H9 (cell line): ENCODE results near the gene TBC1D8. TPM values are rescaled to one million over a fixed set of nuclear protein-coding genes. Genes with fewer than 3 reads are reported as not detected.

ENCODE experiments used
- DNase-seq: peaks from one replicate; pipeline ENCODE4 v3.0.0-alpha.2; 2017
- H2AFZ ChIP-seq: one replicate; pipeline ENCODE4 v1.6.1; 2013; ENCODE audit warnings: mild to moderate bottlenecking, low read length, control low read depth, moderate library complexity
- H2AK5ac ChIP-seq: 2 replicates; pipeline ENCODE4 v1.6.1; 2013; ENCODE audit warnings: low read length, control low read depth, mixed read lengths; ENCODE audit not compliant: insufficient read length
- H2BK120ac ChIP-seq: one replicate; pipeline ENCODE4 v1.6.1; 2013; ENCODE audit warnings: low read depth, mild to moderate bottlenecking, low read length, control low read depth, inconsistent platforms; ENCODE audit not compliant: poor library complexity, severe bottlenecking
- H2BK12ac ChIP-seq: 2 replicates; pipeline ENCODE4 v1.6.1; 2013; ENCODE audit warnings: low read length, control low read depth, mixed read lengths, low read depth; ENCODE audit not compliant: insufficient read length
- H2BK15ac ChIP-seq: 2 replicates; pipeline ENCODE4 v1.6.1; 2013; ENCODE audit warnings: low read depth, low read length, control low read depth
- H2BK20ac ChIP-seq: one replicate; pipeline ENCODE4 v1.6.1; 2013; ENCODE audit warnings: low read depth, mild to moderate bottlenecking, low read length, control low read depth, inconsistent platforms; ENCODE audit not compliant: poor library complexity, severe bottlenecking
- H2BK5ac ChIP-seq: 2 replicates; pipeline ENCODE4 v1.6.1; 2013; ENCODE audit warnings: low read length, control low read depth, mixed read lengths; ENCODE audit not compliant: insufficient read length
- H3K14ac ChIP-seq: 2 replicates; pipeline ENCODE4 v1.6.1; 2013; ENCODE audit warnings: low read length, control low read depth; ENCODE audit not compliant: insufficient read depth
- H3K18ac ChIP-seq: 2 replicates; pipeline ENCODE4 v1.6.1; 2013; ENCODE audit warnings: low read depth, mild to moderate bottlenecking, mixed read lengths, low read length, control low read depth; ENCODE audit not compliant: insufficient read length
- H3K23ac ChIP-seq: 2 replicates; pipeline ENCODE4 v1.6.1; 2013; ENCODE audit warnings: low read length, control low read depth, mixed read lengths, low read depth; ENCODE audit not compliant: insufficient read length
- H3K23me2 ChIP-seq: 2 replicates; pipeline ENCODE4 v1.6.1; 2013; ENCODE audit warnings: low read depth, mild to moderate bottlenecking, mixed read lengths, low read length, control low read depth; ENCODE audit not compliant: insufficient read length, poor library complexity, severe bottlenecking
- H3K27ac ChIP-seq: 2 replicates; pipeline ENCODE4 v1.5.1; 2013; ENCODE audit warnings: low read length, control low read depth, mixed read lengths, low read depth; ENCODE audit not compliant: insufficient read length
- H3K27me3 ChIP-seq: 2 replicates; pipeline ENCODE4 v1.6.1; 2013; ENCODE audit warnings: low read length, control low read depth, inconsistent platforms; ENCODE audit not compliant: insufficient read depth
- H3K4ac ChIP-seq: 2 replicates; pipeline ENCODE4 v1.6.1; 2013; ENCODE audit warnings: low read depth, mild to moderate bottlenecking, control low read depth, inconsistent platforms, low read length, moderate library complexity
- H3K4me1 ChIP-seq: 2 replicates; pipeline ENCODE4 v1.6.1; 2013; ENCODE audit warnings: low read length, control low read depth, inconsistent platforms; ENCODE audit not compliant: insufficient read depth
- H3K4me2 ChIP-seq: 2 replicates; pipeline ENCODE4 v1.6.1; 2013; ENCODE audit warnings: low read length, control low read depth, mixed read lengths; ENCODE audit not compliant: insufficient read length, insufficient read depth
- H3K56ac ChIP-seq: 2 replicates; pipeline ENCODE4 v1.6.1; 2013; ENCODE audit warnings: low read depth, mild to moderate bottlenecking, mixed read lengths, low read length, control low read depth; ENCODE audit not compliant: insufficient read length
- H3K79me1 ChIP-seq: 2 replicates; pipeline ENCODE4 v1.6.1; 2013; ENCODE audit warnings: low read depth, mild to moderate bottlenecking, moderate library complexity, low read length, control low read depth, inconsistent platforms; ENCODE audit not compliant: insufficient read depth, poor library complexity, severe bottlenecking
- H3K79me2 ChIP-seq: 2 replicates; pipeline ENCODE4 v1.6.1; 2013; ENCODE audit warnings: low read length, control low read depth, inconsistent platforms; ENCODE audit not compliant: insufficient read depth
- H3K9ac ChIP-seq: 2 replicates; pipeline ENCODE4 v1.6.1; 2013; ENCODE audit warnings: low read length, control low read depth, mixed read lengths; ENCODE audit not compliant: insufficient read length; ENCODE audit errors: extremely low read depth
- H3K9me3 ChIP-seq: one replicate; pipeline ENCODE4 v1.6.1; 2013; ENCODE audit warnings: low read depth, low read length, inconsistent platforms; ENCODE audit not compliant: control insufficient read depth
- H3T11ph ChIP-seq: one replicate; pipeline ENCODE4 v1.6.1; 2013; ENCODE audit warnings: mild to moderate bottlenecking, low read length, control low read depth, inconsistent platforms
- H4K20me1 ChIP-seq: one replicate; pipeline ENCODE4 v1.6.1; 2013; ENCODE audit not compliant: control insufficient read depth, insufficient read length, insufficient read depth
- H4K5ac ChIP-seq: 2 replicates; pipeline ENCODE4 v1.6.1; 2013; ENCODE audit warnings: low read depth, mild to moderate bottlenecking, mixed read lengths, low read length, control low read depth; ENCODE audit not compliant: insufficient read length
- H4K8ac ChIP-seq: replicated peaks from 2 replicates; pipeline ENCODE4 v1.6.1; 2013; ENCODE audit warnings: low read length, control low read depth, mixed read lengths, low read depth; ENCODE audit not compliant: insufficient read length
- H4K91ac ChIP-seq: 2 replicates; pipeline ENCODE4 v1.6.1; 2013; ENCODE audit warnings: low read depth, mild to moderate bottlenecking, moderate library complexity, mixed read lengths, low read length, control low read depth; ENCODE audit not compliant: insufficient read length
- H3K27ac Mint-ChIP-seq, 3 experiments: 2 replicates in 2 of 3; 3 replicates in 1 of 3; pipeline ENCODE4 v1.8.0; 2020 to 2021; ENCODE audit warnings: mixed read lengths in 3 of 3, mild to moderate bottlenecking in 1 of 3, moderate library complexity in 1 of 3
- H3K27me3 Mint-ChIP-seq: 2 replicates; pipeline ENCODE4 v1.8.0; 2021; ENCODE audit warnings: low read depth, mild to moderate bottlenecking, moderate library complexity, mixed read lengths
- H3K36me3 Mint-ChIP-seq, 3 experiments: 2 replicates in 2 of 3; 3 replicates in 1 of 3; pipeline ENCODE4 v1.8.0; 2020 to 2021; ENCODE audit warnings: low read depth in 3 of 3, mixed read lengths in 3 of 3; ENCODE audit not compliant: insufficient read depth in 1 of 3
- H3K4me1 Mint-ChIP-seq, 2 experiments: 2 replicates each; pipeline ENCODE4 v1.8.0; 2020; ENCODE audit warnings: mixed read lengths in 2 of 2
- H3K4me3 Mint-ChIP-seq, 2 experiments: 2 replicates in 1 of 2; 3 replicates in 1 of 2; pipeline ENCODE4 v1.8.0; 2020 to 2021; ENCODE audit warnings: mild to moderate bottlenecking in 2 of 2, mixed read lengths in 2 of 2, moderate library complexity in 1 of 2
- H3K9me3 Mint-ChIP-seq, 2 experiments: 2 replicates in 1 of 2; 3 replicates in 1 of 2; pipeline ENCODE4 v1.8.0; 2020; ENCODE audit warnings: mild to moderate bottlenecking in 2 of 2, mixed read lengths in 2 of 2, moderate library complexity in 1 of 2
- CTCF ChIP-seq: fragments of 200-600 bp; sonication (generic); conservative IDR thresholded peaks from 3 replicates; pipeline ENCODE4 v1.8.0; 2021; ENCODE audit warnings: antibody characterized with exemption, mild to moderate bottlenecking
- WGBS: extraction: QIAGEN DNeasy Blood & Tissue Kit; methylation state at CpG from one replicate; pipeline ENCODE4 v1.1.7; 2013; ENCODE audit warnings: missing lambda C conversion rate, low lambda C conversion rate, mixed read lengths; ENCODE audit not compliant: insufficient read length; ENCODE audit errors: extremely low coverage; 5-methylcytosine and 5-hydroxymethylcytosine counted together
- total RNA-seq: library from RNA; stranded (reverse); gene quantifications from 2 replicates; pipeline ENCODE4 v1.2.1, GENCODE V29; 2021

Gene TBC1D8
- total RNA-seq, 1 experiment from 2014 or later = 16.6 TPM

DNA sequence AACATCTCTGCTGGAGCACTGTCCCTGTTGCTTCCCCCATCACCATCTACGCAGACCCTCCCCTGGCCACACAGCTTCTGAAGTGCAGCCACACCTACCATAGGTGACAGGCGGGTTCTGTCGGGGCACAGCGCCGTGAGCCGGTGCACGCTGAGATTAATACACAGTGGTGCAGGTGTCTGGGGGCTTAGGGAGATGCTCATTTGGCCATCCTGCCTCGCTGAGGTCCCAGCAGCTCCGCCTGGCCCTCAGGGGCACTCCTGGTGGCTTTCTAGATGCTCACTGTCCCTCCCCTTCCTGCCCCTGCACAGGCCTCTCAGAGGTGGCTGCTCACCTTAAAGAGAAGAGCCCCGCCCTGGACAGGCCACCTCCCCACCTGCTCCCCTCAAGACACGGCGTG is 168.0 kb downstream of the TBC1D8 start:
- Histone ChIP-seq H3K56ac (no peak overlapping the region), H3K18ac (no peak overlapping the region), H3K79me1 (no peaks in the 10 kb centered on the region), H3K27me3 (no peaks in the 10 kb centered on the region), H2BK12ac (no peak overlapping the region), H4K91ac (no peak overlapping the region), H2BK120ac (no peak overlapping the region), H3T11ph (no peak overlapping the region), H3K4ac (no peak overlapping the region), H4K8ac (no peak overlapping the region), H3K4me2 (no peak overlapping the region), H2BK20ac (no peak overlapping the region), H4K5ac (no peak overlapping the region), H3K23me2 (no peaks in the 10 kb centered on the region), H3K9me3 (no peaks in the 10 kb centered on the region), H3K79me2 (no peaks in the 10 kb centered on the region), H3K14ac (no peak overlapping the region), H2AFZ (no peak overlapping the region), H3K23ac (no peak overlapping the region), H4K20me1 (peaks cover 5% of the 10 kb centered on the region), H2BK5ac (no peak overlapping the region), H3K9ac (no peak overlapping the region), H2BK15ac (no peak overlapping the region), H3K27ac (no peak overlapping the region), H3K4me1 (no peaks in the 10 kb centered on the region), H2AK5ac (no peak overlapping the region)
- WGBS = no CpG with 5 or more reads among the region's 12 CpGs
- peaks cover 16% of the 10 kb centered on the region in 2 experiments for H3K4me1 Mint-ChIP-seq
- no peak for TF ChIP-seq CTCF
- peak overlapping the region in 1 of 3 experiments; percentile 79; a peak in 1 of 7 replicates for H3K27ac Mint-ChIP-seq
- no peaks in the 10 kb centered on the region; a peak in 1 of 5 replicates for H3K9me3 Mint-ChIP-seq
- DNase-seq = no peak
- H3K27me3 Mint-ChIP-seq = peaks cover 2% of the 10 kb centered on the region; the same call in 1 of the 2 replicates
- no peaks in the 10 kb centered on the region for H3K36me3 Mint-ChIP-seq
- H3K4me3 Mint-ChIP-seq = no peak overlapping the region
